ENCODE results near the gene EPC2. TPM values are rescaled to one million over a fixed set of nuclear protein-coding genes. Genes with fewer than 3 reads are reported as not detected.

The EPC2 gene
- total and polyA plus RNA-seq, 2 experiments from 2014 or later = 4.2 to 20.0 TPM

- Histone ChIP-seq H4K20me1 (ENCODE audit: insufficient read depth) (no peaks in the 10 kb centered on the region), H3K9me2 (ENCODE audit: insufficient read depth) (no peaks in the 10 kb centered on the region), H3K27ac (no peak overlapping the region), H3K36me3 (ENCODE audit: low read depth) (no peaks in the 10 kb centered on the region), H3K9me3 (ENCODE audit: low read depth) (no peaks in the 10 kb centered on the region), H3F3A (ENCODE audit: insufficient read depth) (no peaks in the 10 kb centered on the region), H3K4me3 (no peak overlapping the region), H3K27me3 (replicated peaks; ENCODE audit: insufficient read depth) (no peaks in the 10 kb centered on the region; the same call in 1 of the 2 replicates), H3K4me2 (ENCODE audit: unreplicated experiment) (no peak overlapping the region), H3K79me2 (ENCODE audit: insufficient read depth) (no peaks in the 10 kb centered on the region), H3K9ac (no peak overlapping the region), H3K4me1 (ENCODE audit: insufficient read depth) (no peaks in the 10 kb centered on the region), H2AFZ (no peak overlapping the region)
- DNase-seq = no peak
- TF ChIP-seq EZH2 (IDR thresholded peaks at IDR 0.05; ENCODE audit: insufficient read depth, poor library complexity, severe bottlenecking) (no peak), EZH2phosphoT487 (IDR thresholded peaks at IDR 0.05; ENCODE audit: insufficient read depth, low read depth) (no peak)
- in situ Hi-C loops (cut with MboI) = no loop called here
These were observed 21.5 kb upstream of the EPC2 start for GRCh38 chr2:148623086-148623485.

DNA sequence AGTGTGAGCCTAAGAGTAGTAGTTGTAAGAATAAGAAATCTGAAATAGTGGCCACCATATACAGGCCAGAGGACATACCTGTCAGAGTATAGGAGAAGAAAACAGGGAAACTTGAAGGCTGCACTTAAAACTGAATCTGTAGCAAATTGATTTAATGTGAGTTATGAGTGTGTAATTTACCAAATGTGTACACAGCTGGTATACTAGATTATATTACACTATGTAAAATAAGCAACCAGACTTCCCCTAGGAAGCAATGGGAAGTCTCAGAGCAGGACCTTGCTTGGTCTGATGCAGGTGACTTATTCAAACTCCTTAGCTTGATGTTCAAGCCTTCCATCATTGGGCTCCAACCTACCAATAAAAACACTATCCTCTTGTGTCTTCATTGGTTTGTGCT lies 17.3 kb upstream of the EPC2 start:
- H3K9ac ChIP-seq = no peak overlapping the region
- H2AFZ ChIP-seq = no peak overlapping the region
- no peak overlapping the region for H3K4me3 ChIP-seq
- no peaks in the 10 kb centered on the region for H3K79me2 ChIP-seq (ENCODE audit: insufficient read depth)
- H3F3A ChIP-seq (ENCODE audit: insufficient read depth) = no peaks in the 10 kb centered on the region
- no peaks in the 10 kb centered on the region for H4K20me1 ChIP-seq (ENCODE audit: insufficient read depth)
- H3K4me1 ChIP-seq (ENCODE audit: insufficient read depth) = no peaks in the 10 kb centered on the region
- no peaks in the 10 kb centered on the region for H3K9me2 ChIP-seq (ENCODE audit: insufficient read depth)
- no peaks in the 10 kb centered on the region for H3K9me3 ChIP-seq (ENCODE audit: low read depth)
- no peak overlapping the region for H3K27ac ChIP-seq
- no peaks in the 10 kb centered on the region for H3K36me3 ChIP-seq (ENCODE audit: low read depth)
- TF ChIP-seq EZH2phosphoT487 (IDR thresholded peaks at IDR 0.05; ENCODE audit: insufficient read depth, low read depth) (no peak), EZH2 (IDR thresholded peaks at IDR 0.05; ENCODE audit: insufficient read depth, poor library complexity, severe bottlenecking) (no peak)
- H3K4me2 ChIP-seq (ENCODE audit: unreplicated experiment) = no peak overlapping the region
- in situ Hi-C loops (cut with MboI) = loop anchor here (25.0 kb wide), 2 partner anchors 685 to 935 kb away; no protein-coding TSS in a partner anchor
- no peaks in the 10 kb centered on the region; the same call in 1 of the 2 replicates for H3K27me3 ChIP-seq (replicated peaks; ENCODE audit: insufficient read depth)
- no peak for DNase-seq

- no peak overlapping the region for H3K4me2 ChIP-seq (ENCODE audit: unreplicated experiment)
- in situ Hi-C loops (cut with MboI) = loop anchor here (10.0 to 25.0 kb wide), 3 partner anchors 340 to 928 kb away; no protein-coding TSS in a partner anchor
- H3K79me2 ChIP-seq (ENCODE audit: insufficient read depth) = no peaks in the 10 kb centered on the region
These were observed 9.8 kb upstream of the EPC2 start for GRCh38 chr2:148634749-148635148.

GRCh38 chr2:148638543-148638942 lies 6.0 kb upstream of the EPC2 start:
- Histone ChIP-seq H3K79me2 (ENCODE audit: insufficient read depth) (no peaks in the 10 kb centered on the region), H3K27me3 (replicated peaks; ENCODE audit: insufficient read depth) (no peaks in the 10 kb centered on the region; the same call in 1 of the 2 replicates), H3K9me2 (ENCODE audit: insufficient read depth) (no peaks in the 10 kb centered on the region), H3K36me3 (ENCODE audit: low read depth) (no peaks in the 10 kb centered on the region), H3K27ac (no peak overlapping the region), H3K4me3 (no peak overlapping the region), H3K9me3 (ENCODE audit: low read depth) (no peaks in the 10 kb centered on the region), H3K4me2 (ENCODE audit: unreplicated experiment) (no peak overlapping the region), H4K20me1 (ENCODE audit: insufficient read depth) (no peaks in the 10 kb centered on the region), H2AFZ (no peak overlapping the region), H3K4me1 (ENCODE audit: insufficient read depth) (no peaks in the 10 kb centered on the region), H3F3A (ENCODE audit: insufficient read depth) (no peaks in the 10 kb centered on the region), H3K9ac (no peak overlapping the region)
- in situ Hi-C loops (cut with MboI) = loop anchor here (10.0 to 25.0 kb wide), 3 partner anchors 336 to 924 kb away; no protein-coding TSS in a partner anchor
- no peak for TF ChIP-seq EZH2 (IDR thresholded peaks at IDR 0.05; ENCODE audit: insufficient read depth, poor library complexity, severe bottlenecking)
- no peak for TF ChIP-seq EZH2phosphoT487 (IDR thresholded peaks at IDR 0.05; ENCODE audit: insufficient read depth, low read depth)
- no peak for DNase-seq
- WGBS, 2 experiments (ENCODE audit: low coverage in 1 of 2, low lambda C conversion rate in 2 of 2, missing lambda C conversion rate in 2 of 2) = 70 to 74% methylated on average over 5 of the region's 5 CpGs

More at GRCh38 chr2:148634749-148635148, 9.8 kb upstream of the EPC2 start:
- H3K9ac ChIP-seq = no peak overlapping the region
- no peaks in the 10 kb centered on the region for H4K20me1 ChIP-seq (ENCODE audit: insufficient read depth)
- no peaks in the 10 kb centered on the region; the same call in 1 of the 2 replicates for H3K27me3 ChIP-seq (replicated peaks; ENCODE audit: insufficient read depth)
- TF ChIP-seq EZH2 (IDR thresholded peaks at IDR 0.05; ENCODE audit: insufficient read depth, poor library complexity, severe bottlenecking) (no peak), EZH2phosphoT487 (IDR thresholded peaks at IDR 0.05; ENCODE audit: insufficient read depth, low read depth) (no peak)
- no peak overlapping the region for H3K4me3 ChIP-seq
- H3K36me3 ChIP-seq (ENCODE audit: low read depth) = no peaks in the 10 kb centered on the region
- WGBS, 2 experiments (ENCODE audit: low coverage in 1 of 2, low lambda C conversion rate in 2 of 2, missing lambda C conversion rate in 2 of 2) = 61 to 67% methylated on average over 2 of the region's 2 CpGs
- no peaks in the 10 kb centered on the region for H3K9me2 ChIP-seq (ENCODE audit: insufficient read depth)
- H3K27ac ChIP-seq = no peak overlapping the region
- no peak overlapping the region for H2AFZ ChIP-seq
- no peaks in the 10 kb centered on the region for H3K9me3 ChIP-seq (ENCODE audit: low read depth)
- DNase-seq = no peak
- H3K4me1 ChIP-seq (ENCODE audit: insufficient read depth) = no peaks in the 10 kb centered on the region
- no peaks in the 10 kb centered on the region for H3F3A ChIP-seq (ENCODE audit: insufficient read depth)

- no peaks in the 10 kb centered on the region for H3F3A ChIP-seq (ENCODE audit: insufficient read depth)
- no peak overlapping the region for H3K27ac ChIP-seq
- H3K4me1 ChIP-seq (ENCODE audit: insufficient read depth) = no peaks in the 10 kb centered on the region
- no peaks in the 10 kb centered on the region; the same call in 1 of the 2 replicates for H3K27me3 ChIP-seq (replicated peaks; ENCODE audit: insufficient read depth)
- H3K9me3 ChIP-seq (ENCODE audit: low read depth) = no peaks in the 10 kb centered on the region
- no peaks in the 10 kb centered on the region for H4K20me1 ChIP-seq (ENCODE audit: insufficient read depth)
- TF ChIP-seq EZH2phosphoT487 (IDR thresholded peaks at IDR 0.05; ENCODE audit: insufficient read depth, low read depth) (no peak), EZH2 (IDR thresholded peaks at IDR 0.05; ENCODE audit: insufficient read depth, poor library complexity, severe bottlenecking) (no peak)
- H3K4me2 ChIP-seq (ENCODE audit: unreplicated experiment) = no peak overlapping the region
- H2AFZ ChIP-seq = no peak overlapping the region
- DNase-seq = peak; percentile 53
- 1 to 2% methylated on average over 5 of the region's 5 CpGs for WGBS, 2 experiments (ENCODE audit: low coverage in 1 of 2, low lambda C conversion rate in 2 of 2, missing lambda C conversion rate in 2 of 2)
- H3K9ac ChIP-seq = no peak overlapping the region
- in situ Hi-C loops (cut with MboI) = loop anchor here (25.0 kb wide), 2 partner anchors 672 to 922 kb away; no protein-coding TSS in a partner anchor
- no peak overlapping the region for H3K4me3 ChIP-seq
- no peaks in the 10 kb centered on the region for H3K9me2 ChIP-seq (ENCODE audit: insufficient read depth)
- no peaks in the 10 kb centered on the region for H3K36me3 ChIP-seq (ENCODE audit: low read depth)
- peaks cover 5% of the 10 kb centered on the region; the same call in 1 of the 2 replicates for H3K79me2 ChIP-seq (ENCODE audit: insufficient read depth)
These were observed 3.8 kb upstream of the EPC2 start for GRCh38 chr2:148640767-148641166.

All from GM23248 (cell line).